GM23338 (cell line): ENCODE results near the gene SP8.

Source experiments
- CREB1 ChIP-seq: fragments of 250-450 bp; sonication (Bioruptor Pico); IDR thresholded peaks from 2 replicates; pipeline ENCODE4 v1.5.0; 2020; ENCODE audit warnings: low read depth, mild to moderate bottlenecking, moderate library complexity
- EZH2 ChIP-seq: fragments of 200-600 bp; sonication (generic); IDR thresholded peaks from one replicate; pipeline ENCODE4 v1.8.0; 2017; ENCODE audit warnings: antibody characterized with exemption, mild to moderate bottlenecking, low read depth; ENCODE audit not compliant: unreplicated experiment
- EZH2phosphoT487 ChIP-seq: fragments of 200-600 bp; sonication (generic); IDR thresholded peaks from one replicate; pipeline ENCODE4 v1.8.1; 2018; ENCODE audit warnings: antibody characterized with exemption; ENCODE audit not compliant: unreplicated experiment
- JUNB ChIP-seq: IDR thresholded peaks from one replicate; pipeline ENCODE4 v1.6.1; 2016; ENCODE audit warnings: antibody characterized with exemption; ENCODE audit not compliant: unreplicated experiment
- POLR2AphosphoS5 ChIP-seq: IDR thresholded peaks from 2 replicates; pipeline ENCODE4 v1.6.1; 2016; ENCODE audit warnings: antibody characterized with exemption, low read depth
- STAT1 ChIP-seq: IDR thresholded peaks from one replicate; pipeline ENCODE4 v1.6.1; 2016; ENCODE audit warnings: antibody characterized with exemption; ENCODE audit not compliant: unreplicated experiment
- TF ChIP-seq, protein P1 (sequence below), 2 experiments: fragments of 200-600 bp in 1 of 2; sonication (generic) in 1 of 2; conservative IDR thresholded peaks; 2 replicates each; pipeline versions ENCODE4 v1.5.1 to v1.6.1; 2016 to 2017; ENCODE audit warnings: antibody characterized with exemption in 2 of 2, low read depth in 2 of 2, mild to moderate bottlenecking in 2 of 2, moderate library complexity in 1 of 2
- TF ChIP-seq, protein P2 (sequence below): IDR thresholded peaks from 2 replicates; pipeline ENCODE4 v1.6.1; 2016; ENCODE audit warnings: antibody characterized with exemption
- TF ChIP-seq, protein P3 (sequence below): IDR thresholded peaks from one replicate; pipeline ENCODE4 v1.6.1; 2018; ENCODE audit warnings: antibody characterized with exemption; ENCODE audit not compliant: unreplicated experiment

DNA sequence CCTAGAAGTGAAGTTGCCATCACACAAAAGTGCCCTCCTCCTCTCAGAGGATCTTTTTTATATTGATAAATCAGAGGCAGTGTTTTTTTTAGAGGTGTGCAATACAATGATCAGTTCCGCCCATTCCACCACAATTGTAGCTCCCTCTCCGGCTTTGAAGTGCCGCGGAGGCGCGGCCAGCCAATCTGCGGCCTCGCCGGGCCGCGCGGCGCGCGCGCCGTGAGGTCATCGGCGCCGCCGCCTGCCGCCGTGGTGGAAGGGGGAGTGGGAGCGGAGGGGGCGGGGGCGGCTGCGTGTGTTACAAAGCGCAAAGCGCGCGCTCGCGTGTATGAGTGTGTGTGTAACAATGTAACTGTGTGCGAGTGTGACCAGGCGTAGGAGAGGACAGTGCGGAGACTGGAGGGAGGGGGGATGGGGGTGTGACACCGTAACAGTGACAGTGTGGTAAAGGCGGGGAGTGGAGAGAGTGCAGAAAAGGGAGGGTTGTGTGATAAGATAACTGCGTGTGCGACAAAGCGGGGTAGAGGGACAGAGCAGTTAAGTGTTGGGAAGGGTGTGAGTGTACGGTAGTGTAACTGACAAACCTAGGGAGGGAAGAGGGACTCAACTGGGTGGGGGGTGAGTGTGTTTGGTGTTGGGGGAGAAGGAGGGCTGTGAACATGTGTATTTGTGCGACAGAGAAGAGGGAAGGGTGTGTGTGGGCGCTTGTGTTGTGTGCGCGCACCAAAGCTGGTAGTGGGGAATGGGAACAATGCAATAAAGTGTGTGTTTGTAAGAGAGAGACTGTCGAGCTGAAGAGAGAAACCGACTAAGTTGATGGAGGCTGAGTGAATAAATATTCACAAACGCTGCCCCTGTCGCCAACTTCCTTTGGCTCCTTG lies at the start of gene SP8:
- TF ChIP-seq, protein P1, sequence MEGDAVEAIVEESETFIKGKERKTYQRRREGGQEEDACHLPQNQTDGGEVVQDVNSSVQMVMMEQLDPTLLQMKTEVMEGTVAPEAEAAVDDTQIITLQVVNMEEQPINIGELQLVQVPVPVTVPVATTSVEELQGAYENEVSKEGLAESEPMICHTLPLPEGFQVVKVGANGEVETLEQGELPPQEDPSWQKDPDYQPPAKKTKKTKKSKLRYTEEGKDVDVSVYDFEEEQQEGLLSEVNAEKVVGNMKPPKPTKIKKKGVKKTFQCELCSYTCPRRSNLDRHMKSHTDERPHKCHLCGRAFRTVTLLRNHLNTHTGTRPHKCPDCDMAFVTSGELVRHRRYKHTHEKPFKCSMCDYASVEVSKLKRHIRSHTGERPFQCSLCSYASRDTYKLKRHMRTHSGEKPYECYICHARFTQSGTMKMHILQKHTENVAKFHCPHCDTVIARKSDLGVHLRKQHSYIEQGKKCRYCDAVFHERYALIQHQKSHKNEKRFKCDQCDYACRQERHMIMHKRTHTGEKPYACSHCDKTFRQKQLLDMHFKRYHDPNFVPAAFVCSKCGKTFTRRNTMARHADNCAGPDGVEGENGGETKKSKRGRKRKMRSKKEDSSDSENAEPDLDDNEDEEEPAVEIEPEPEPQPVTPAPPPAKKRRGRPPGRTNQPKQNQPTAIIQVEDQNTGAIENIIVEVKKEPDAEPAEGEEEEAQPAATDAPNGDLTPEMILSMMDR (conservative IDR thresholded peaks at IDR 0.05; ENCODE audit: low read depth in 2 of 2), result no peak
- TF ChIP-seq EZH2, result no peak
- TF ChIP-seq POLR2AphosphoS5, result peak; percentile 34; the same call in 1 of the 2 replicates
- no peak for TF ChIP-seq EZH2phosphoT487
- TF ChIP-seq CREB1 (CRISPR knock-in tag), result peak; percentile 87
- TF ChIP-seq JUNB, result no peak
- TF ChIP-seq, protein P2, sequence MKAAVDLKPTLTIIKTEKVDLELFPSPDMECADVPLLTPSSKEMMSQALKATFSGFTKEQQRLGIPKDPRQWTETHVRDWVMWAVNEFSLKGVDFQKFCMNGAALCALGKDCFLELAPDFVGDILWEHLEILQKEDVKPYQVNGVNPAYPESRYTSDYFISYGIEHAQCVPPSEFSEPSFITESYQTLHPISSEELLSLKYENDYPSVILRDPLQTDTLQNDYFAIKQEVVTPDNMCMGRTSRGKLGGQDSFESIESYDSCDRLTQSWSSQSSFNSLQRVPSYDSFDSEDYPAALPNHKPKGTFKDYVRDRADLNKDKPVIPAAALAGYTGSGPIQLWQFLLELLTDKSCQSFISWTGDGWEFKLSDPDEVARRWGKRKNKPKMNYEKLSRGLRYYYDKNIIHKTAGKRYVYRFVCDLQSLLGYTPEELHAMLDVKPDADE, result 0 out of 2 replicates have a peak, but pooled peaks have one; percentile 10
- TF ChIP-seq, protein P3, sequence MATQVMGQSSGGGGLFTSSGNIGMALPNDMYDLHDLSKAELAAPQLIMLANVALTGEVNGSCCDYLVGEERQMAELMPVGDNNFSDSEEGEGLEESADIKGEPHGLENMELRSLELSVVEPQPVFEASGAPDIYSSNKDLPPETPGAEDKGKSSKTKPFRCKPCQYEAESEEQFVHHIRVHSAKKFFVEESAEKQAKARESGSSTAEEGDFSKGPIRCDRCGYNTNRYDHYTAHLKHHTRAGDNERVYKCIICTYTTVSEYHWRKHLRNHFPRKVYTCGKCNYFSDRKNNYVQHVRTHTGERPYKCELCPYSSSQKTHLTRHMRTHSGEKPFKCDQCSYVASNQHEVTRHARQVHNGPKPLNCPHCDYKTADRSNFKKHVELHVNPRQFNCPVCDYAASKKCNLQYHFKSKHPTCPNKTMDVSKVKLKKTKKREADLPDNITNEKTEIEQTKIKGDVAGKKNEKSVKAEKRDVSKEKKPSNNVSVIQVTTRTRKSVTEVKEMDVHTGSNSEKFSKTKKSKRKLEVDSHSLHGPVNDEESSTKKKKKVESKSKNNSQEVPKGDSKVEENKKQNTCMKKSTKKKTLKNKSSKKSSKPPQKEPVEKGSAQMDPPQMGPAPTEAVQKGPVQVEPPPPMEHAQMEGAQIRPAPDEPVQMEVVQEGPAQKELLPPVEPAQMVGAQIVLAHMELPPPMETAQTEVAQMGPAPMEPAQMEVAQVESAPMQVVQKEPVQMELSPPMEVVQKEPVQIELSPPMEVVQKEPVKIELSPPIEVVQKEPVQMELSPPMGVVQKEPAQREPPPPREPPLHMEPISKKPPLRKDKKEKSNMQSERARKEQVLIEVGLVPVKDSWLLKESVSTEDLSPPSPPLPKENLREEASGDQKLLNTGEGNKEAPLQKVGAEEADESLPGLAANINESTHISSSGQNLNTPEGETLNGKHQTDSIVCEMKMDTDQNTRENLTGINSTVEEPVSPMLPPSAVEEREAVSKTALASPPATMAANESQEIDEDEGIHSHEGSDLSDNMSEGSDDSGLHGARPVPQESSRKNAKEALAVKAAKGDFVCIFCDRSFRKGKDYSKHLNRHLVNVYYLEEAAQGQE, result no peak
- TF ChIP-seq STAT1, result no peak
